Osteocyte (in vitro differentiated cells): ENCODE results near the gene RDM1. TPM values are rescaled to one million over a fixed set of nuclear protein-coding genes. Genes with fewer than 3 reads are reported as not detected.
A peak's percentile ranks its signal among the peaks of the same experiment; 100 is the strongest.

Source experiments
- DNase-seq: peaks from one replicate; pipeline ENCODE4 v3.0.0; 2021; ENCODE audit warnings: mixed read lengths; ENCODE audit not compliant: unreplicated experiment; ENCODE audit errors: extremely low spot score
- H3K27ac Mint-ChIP-seq: one replicate; pipeline ENCODE4 v1.8.0; 2021; ENCODE audit warnings: mild to moderate bottlenecking, mixed read lengths; ENCODE audit not compliant: unreplicated experiment
- H3K27me3 Mint-ChIP-seq: one replicate; pipeline ENCODE4 v1.8.0; 2021; ENCODE audit warnings: mixed read lengths; ENCODE audit not compliant: unreplicated experiment
- H3K36me3 Mint-ChIP-seq: one replicate; pipeline ENCODE4 v1.8.0; 2021; ENCODE audit warnings: mixed read lengths; ENCODE audit not compliant: unreplicated experiment
- H3K4me1 Mint-ChIP-seq: one replicate; pipeline ENCODE4 v1.8.0; 2021; ENCODE audit warnings: mixed read lengths; ENCODE audit not compliant: unreplicated experiment
- H3K4me3 Mint-ChIP-seq: one replicate; pipeline ENCODE4 v1.8.0; 2021; ENCODE audit warnings: mild to moderate bottlenecking, moderate library complexity, mixed read lengths; ENCODE audit not compliant: unreplicated experiment
- H3K9me3 Mint-ChIP-seq: one replicate; pipeline ENCODE4 v1.8.0; 2021; ENCODE audit warnings: mixed read lengths; ENCODE audit not compliant: unreplicated experiment
- long read RNA-seq: library from polyadenylated mRNA; unstranded; transcript quantifications from one replicate; pipeline ENCODE4 v2.0.0, GENCODE V29; 2021
- total RNA-seq: library from RNA; stranded (reverse); gene quantifications from 2 replicates; pipeline ENCODE4 v1.2.1, GENCODE V29; 2021
- TF ChIP-seq, protein P1 (sequence below): fragments of 200-600 bp; sonication (generic); IDR thresholded peaks from 2 replicates; pipeline ENCODE4 v1.5.0; 2021; ENCODE audit warnings: antibody characterized with exemption, mild to moderate bottlenecking, moderate library complexity

The RDM1 gene, protein sequence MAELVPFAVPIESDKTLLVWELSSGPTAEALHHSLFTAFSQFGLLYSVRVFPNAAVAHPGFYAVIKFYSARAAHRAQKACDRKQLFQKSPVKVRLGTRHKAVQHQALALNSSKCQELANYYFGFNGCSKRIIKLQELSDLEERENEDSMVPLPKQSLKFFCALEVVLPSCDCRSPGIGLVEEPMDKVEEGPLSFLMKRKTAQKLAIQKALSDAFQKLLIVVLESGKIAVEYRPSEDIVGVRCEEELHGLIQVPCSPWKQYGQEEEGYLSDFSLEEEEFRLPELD
- total RNA-seq = 0.35 TPM in 1 of 2 replicates, not detected in the other
- long read RNA-seq, partial matches to known transcripts = 0 of 2 reads
- long read RNA-seq, other reads (novel, unspliced or antisense) = 0 of 2 reads

DNA sequence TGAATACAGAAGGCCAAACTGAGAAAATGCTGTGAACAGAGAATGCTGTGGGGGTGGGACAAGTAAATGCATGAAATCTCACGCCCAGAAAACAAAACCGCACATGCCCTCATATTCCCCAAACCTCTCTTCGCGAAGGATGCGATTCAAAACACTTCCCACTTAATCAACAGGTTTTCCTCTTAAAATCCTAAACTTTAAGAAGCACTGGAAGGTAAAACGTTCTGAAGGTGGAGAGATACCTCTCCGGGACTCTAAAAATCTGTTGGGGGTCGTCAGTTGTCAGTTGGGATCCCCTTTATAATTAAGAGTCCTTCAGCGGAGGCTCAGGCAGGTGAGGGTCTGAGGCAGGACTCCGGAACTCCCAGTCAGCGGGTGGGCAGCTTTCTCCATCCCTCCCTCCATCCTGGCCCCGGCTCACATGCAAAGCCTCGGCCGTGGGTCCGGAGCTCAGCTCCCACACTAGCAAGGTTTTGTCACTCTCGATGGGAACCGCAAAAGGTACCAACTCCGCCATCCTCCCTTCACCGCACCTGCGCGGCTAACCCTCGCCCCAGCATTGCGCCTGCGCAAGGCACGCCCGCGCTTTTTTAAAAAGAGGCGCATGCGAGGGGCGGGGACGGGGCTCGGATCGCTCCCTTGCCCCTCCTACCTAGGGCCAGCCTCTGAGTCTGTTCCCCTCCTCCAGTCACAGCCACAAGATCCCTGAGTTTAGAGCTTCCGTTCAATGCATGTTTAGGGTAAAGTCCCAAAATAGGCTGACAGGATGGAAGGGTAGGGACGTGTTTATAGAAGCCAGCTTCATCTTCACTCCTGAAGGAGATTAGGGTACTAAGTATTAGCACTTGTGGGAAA lies at the start of gene RDM1:
RDM1 (minus strand) TSS at position 563 of the 855 bp plus-strand sequence; CDS start at position 517, 46 bp downstream.
- TF ChIP-seq, protein P1, sequence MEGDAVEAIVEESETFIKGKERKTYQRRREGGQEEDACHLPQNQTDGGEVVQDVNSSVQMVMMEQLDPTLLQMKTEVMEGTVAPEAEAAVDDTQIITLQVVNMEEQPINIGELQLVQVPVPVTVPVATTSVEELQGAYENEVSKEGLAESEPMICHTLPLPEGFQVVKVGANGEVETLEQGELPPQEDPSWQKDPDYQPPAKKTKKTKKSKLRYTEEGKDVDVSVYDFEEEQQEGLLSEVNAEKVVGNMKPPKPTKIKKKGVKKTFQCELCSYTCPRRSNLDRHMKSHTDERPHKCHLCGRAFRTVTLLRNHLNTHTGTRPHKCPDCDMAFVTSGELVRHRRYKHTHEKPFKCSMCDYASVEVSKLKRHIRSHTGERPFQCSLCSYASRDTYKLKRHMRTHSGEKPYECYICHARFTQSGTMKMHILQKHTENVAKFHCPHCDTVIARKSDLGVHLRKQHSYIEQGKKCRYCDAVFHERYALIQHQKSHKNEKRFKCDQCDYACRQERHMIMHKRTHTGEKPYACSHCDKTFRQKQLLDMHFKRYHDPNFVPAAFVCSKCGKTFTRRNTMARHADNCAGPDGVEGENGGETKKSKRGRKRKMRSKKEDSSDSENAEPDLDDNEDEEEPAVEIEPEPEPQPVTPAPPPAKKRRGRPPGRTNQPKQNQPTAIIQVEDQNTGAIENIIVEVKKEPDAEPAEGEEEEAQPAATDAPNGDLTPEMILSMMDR = no peak
- H3K36me3 Mint-ChIP-seq = no peaks in the 10 kb centered on the region
- peak; percentile 88 for DNase-seq
- peak within 1 kb of the TSS; percentile 71 for H3K4me3 Mint-ChIP-seq
- H3K9me3 Mint-ChIP-seq = no peaks in the 10 kb centered on the region
- H3K27ac Mint-ChIP-seq = no peak within 1 kb of the TSS
- peaks cover 16% of the 10 kb centered on the region for H3K4me1 Mint-ChIP-seq
- no peaks in the 10 kb centered on the region for H3K27me3 Mint-ChIP-seq

DNA sequence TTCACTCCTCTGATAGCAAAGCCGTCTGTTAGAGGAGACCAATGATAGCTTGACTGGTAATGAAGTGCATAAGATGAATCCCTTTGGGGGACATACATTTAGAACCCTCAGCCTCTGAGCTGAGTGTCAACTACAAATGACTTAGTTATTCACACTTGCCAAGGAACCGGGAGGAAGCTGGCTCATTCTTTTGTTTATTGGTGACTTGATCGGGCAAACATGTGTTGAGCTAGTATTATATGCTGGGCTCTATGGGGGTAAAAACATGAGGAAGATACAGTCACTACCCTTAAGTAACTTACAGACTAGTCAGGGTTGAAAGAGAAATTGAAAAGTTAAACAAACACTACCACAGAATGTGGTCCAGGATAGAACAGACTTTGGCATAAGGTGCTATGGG lies 47.8 kb upstream of the RDM1 start:
- Mint-ChIP-seq H3K27ac (no peak overlapping the region), H3K4me1 (peaks cover 3% of the 10 kb centered on the region), H3K9me3 (no peaks in the 10 kb centered on the region), H3K36me3 (no peaks in the 10 kb centered on the region), H3K27me3 (peaks cover 5% of the 10 kb centered on the region), H3K4me3 (no peak overlapping the region)
- TF ChIP-seq, protein P1 = no peak
- DNase-seq = no peak

DNA sequence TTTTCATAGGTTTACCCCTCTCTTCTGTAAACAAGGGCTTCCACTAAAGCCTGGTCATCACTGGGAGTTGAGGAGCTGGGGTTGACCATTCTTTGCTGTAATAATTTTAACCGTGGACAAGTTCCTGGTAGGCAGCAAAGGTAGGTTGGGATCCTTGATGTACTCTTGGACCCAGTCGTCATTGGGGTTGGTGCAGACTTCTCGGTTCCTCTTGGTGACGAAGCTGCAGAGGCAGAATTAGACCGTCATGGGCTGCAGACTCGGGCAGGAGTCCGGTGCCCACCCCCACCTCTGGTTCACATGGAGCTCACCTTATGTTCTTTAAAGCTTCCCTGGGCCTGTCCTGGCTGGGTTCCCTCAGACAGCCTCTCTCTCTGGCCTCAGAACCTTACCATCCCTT lies 46.9 kb upstream of the RDM1 start:
- no peaks in the 10 kb centered on the region for H3K36me3 Mint-ChIP-seq
- no peak for DNase-seq
- no peak overlapping the region for H3K27ac Mint-ChIP-seq
- H3K4me1 Mint-ChIP-seq = peaks cover 3% of the 10 kb centered on the region
- peaks cover 5% of the 10 kb centered on the region for H3K27me3 Mint-ChIP-seq
- no peaks in the 10 kb centered on the region for H3K9me3 Mint-ChIP-seq
- H3K4me3 Mint-ChIP-seq = no peak overlapping the region
- TF ChIP-seq, protein P1 = no peak

DNA sequence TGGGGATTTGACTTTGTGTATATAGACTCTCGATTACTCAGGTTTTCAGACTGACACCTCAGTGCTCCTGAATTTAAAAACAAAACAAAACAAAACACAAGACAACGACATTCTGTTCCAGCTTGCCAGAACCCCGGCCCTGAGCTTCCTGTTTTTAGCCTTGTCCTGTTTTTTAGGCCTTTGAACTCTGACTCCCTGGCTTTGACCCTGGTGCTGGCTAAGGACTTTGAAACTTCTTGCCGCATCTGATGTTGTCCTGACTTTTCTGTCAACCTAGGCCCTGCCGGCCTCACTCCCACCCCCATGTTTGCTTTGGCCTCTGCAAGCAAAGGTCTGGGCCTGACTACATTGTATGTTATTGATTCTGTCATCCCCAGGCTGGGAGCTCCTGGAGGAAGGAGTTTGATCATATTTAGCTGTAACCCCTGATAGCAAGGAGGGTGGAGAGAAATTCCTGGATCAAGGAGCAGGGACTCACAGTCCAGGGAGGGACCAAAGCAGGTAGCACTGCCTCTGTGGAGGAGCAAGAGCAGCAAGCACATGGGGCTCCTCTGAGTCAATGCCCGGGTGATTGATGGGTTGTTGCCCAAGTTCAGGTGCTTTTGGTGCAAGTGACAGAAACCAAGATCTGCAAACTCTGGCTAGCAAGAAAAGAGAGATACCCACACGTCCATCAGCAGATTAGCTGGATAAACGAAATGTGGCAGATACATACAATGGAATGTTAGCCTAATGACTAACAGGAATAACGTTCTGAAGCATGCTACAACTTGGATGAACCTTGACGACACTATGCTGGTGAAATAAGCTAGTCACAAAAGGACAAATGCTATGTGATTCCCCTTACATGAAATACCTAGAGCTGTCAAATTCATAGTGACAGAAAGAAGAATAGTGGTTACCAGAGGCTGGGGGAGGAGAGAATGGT lies 43.0 kb upstream of the RDM1 start:
- peaks cover 9% of the 10 kb centered on the region for H3K27me3 Mint-ChIP-seq
- no peaks in the 10 kb centered on the region for H3K36me3 Mint-ChIP-seq
- H3K4me3 Mint-ChIP-seq = no peak overlapping the region
- DNase-seq = no peak
- peaks cover 3% of the 10 kb centered on the region for H3K4me1 Mint-ChIP-seq
- H3K27ac Mint-ChIP-seq = no peak overlapping the region
- H3K9me3 Mint-ChIP-seq = no peaks in the 10 kb centered on the region
- TF ChIP-seq, protein P1 = no peak
